Measurements from ENCODE around the gene SSR1. TPM values are rescaled to one million over a fixed set of nuclear protein-coding genes. Genes with fewer than 3 reads are reported as not detected.

The SSR1 gene
- total RNA-seq, 4 donors from 2014 or later: 34.2 to 61.4 (median 46.0) TPM

DNA sequence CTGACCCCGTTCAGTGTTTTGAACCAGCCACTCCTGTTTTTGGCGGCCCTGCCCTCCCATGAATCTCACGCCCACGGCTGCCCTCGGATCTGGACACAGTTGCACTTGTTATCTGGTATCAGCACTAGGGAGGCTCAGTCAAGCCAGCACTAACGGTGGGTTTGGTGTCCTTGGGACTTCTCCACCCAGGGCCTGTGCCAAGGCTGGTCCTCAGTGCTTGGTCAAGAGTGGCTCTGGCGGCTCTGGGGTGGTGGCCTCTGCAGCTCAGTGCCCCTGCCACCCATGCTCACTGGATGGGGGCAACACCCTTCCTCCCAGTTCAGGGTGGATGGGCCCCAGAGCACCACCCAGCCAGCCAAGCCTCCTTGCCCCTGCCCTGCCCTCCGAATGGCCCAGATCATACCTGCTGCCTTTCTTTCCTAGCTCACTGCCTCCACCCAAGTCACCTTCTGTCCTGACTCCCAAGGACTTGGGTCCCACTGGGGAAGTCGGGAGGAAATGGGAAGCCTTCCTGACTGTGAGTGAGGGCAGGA lies 54.7 kb downstream of the SSR1 start:
- no peak for ATAC-seq
- TF ChIP-seq EP300 (IDR thresholded peaks at IDR 0.05) (no peak), POLR2AphosphoS5 (IDR thresholded peaks at IDR 0.05) (no peak), POLR2A (IDR thresholded peaks at IDR 0.05) (no peak)
- TF ChIP-seq, protein P1, sequence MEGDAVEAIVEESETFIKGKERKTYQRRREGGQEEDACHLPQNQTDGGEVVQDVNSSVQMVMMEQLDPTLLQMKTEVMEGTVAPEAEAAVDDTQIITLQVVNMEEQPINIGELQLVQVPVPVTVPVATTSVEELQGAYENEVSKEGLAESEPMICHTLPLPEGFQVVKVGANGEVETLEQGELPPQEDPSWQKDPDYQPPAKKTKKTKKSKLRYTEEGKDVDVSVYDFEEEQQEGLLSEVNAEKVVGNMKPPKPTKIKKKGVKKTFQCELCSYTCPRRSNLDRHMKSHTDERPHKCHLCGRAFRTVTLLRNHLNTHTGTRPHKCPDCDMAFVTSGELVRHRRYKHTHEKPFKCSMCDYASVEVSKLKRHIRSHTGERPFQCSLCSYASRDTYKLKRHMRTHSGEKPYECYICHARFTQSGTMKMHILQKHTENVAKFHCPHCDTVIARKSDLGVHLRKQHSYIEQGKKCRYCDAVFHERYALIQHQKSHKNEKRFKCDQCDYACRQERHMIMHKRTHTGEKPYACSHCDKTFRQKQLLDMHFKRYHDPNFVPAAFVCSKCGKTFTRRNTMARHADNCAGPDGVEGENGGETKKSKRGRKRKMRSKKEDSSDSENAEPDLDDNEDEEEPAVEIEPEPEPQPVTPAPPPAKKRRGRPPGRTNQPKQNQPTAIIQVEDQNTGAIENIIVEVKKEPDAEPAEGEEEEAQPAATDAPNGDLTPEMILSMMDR (IDR thresholded peaks at IDR 0.05): no peak

GRCh38 chr6:7257521-7258230 lies 55.3 kb downstream of the SSR1 start:
- no peak for ATAC-seq
- peaks cover 0 to 18% (median 6%) of the 10 kb centered on the region in 3 donors for H3K4me1 ChIP-seq
- no peak overlapping the region for H3K4me3 ChIP-seq
- H3K27ac ChIP-seq: no peak overlapping the region
- H3K9me3 ChIP-seq: peaks cover 0 to 11% (median 0%) of the 10 kb centered on the region in 3 donors
- peaks cover 0 to under 1% of the 10 kb centered on the region in 2 donors for H3K36me3 ChIP-seq
- H3K27me3 ChIP-seq: no peaks in the 10 kb centered on the region
- TF ChIP-seq, protein P1 (IDR thresholded peaks at IDR 0.05): no peak
- TF ChIP-seq POLR2AphosphoS5 (IDR thresholded peaks at IDR 0.05) (no peak), POLR2A (IDR thresholded peaks at IDR 0.05) (no peak), EP300 (IDR thresholded peaks at IDR 0.05) (no peak)
- WGBS, 2 donors (ENCODE audit: low coverage in 1 of 2): 96% methylated on average over 8 to 12 of the region's 18 CpGs

More for the DNA sequence above, 54.7 kb downstream of the SSR1 start:
- Histone ChIP-seq H3K4me1 (peaks cover 0 to 18% (median 6%) of the 10 kb centered on the region in 3 donors), H3K27me3 (no peaks in the 10 kb centered on the region), H3K9me3 (peaks cover 0 to 11% (median 0%) of the 10 kb centered on the region in 3 donors), H3K36me3 (no peaks in the 10 kb centered on the region), H3K4me3 (no peak overlapping the region), H3K27ac (no peak overlapping the region)
- 70 to 100% methylated on average over 1 to 2 of the region's 9 CpGs for WGBS, 2 donors (ENCODE audit: low coverage in 1 of 2)

- TF ChIP-seq POLR2A (IDR thresholded peaks at IDR 0.05) (no peak), EP300 (IDR thresholded peaks at IDR 0.05) (no peak), POLR2AphosphoS5 (IDR thresholded peaks at IDR 0.05) (no peak)
- TF ChIP-seq, protein P1 (IDR thresholded peaks at IDR 0.05): no peak
- peaks cover 0 to 14% (median 6%) of the 10 kb centered on the region in 3 donors for H3K4me1 ChIP-seq
- H3K36me3 ChIP-seq: peaks cover 0 to 9% of the 10 kb centered on the region in 2 donors
- peaks cover 0 to 11% (median 0%) of the 10 kb centered on the region in 3 donors for H3K9me3 ChIP-seq
- H3K4me3 ChIP-seq: no peak overlapping the region
- no peaks in the 10 kb centered on the region for H3K27me3 ChIP-seq
- no peak for ATAC-seq
- WGBS, 2 donors (ENCODE audit: low coverage in 1 of 2): 96% methylated on average over 3 of the region's 4 CpGs; no CpG with 5 or more reads in 1 of the 2 donors
- no peak overlapping the region for H3K27ac ChIP-seq
Observed at GRCh38 chr6:7256785-7257184, 56.2 kb downstream of the SSR1 start.

DNA sequence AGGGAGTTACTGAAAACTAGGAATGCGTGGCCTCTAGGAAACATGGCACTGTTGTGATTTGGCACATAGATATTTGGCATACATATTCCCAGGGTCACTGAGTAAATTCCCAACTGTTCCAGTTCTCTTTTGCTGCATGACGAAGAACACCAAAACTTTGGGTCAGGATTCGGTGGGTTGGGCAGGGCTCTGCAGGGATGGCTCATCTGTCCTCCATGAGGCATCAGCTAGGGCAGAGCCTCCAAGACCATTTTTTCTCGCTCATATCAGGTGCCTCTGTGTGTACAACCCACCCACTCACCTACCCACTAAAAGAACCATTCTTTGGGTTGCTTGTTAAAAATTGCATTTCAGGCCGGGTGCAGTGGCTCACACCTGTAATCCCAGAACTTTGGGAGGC lies 57.1 kb downstream of the SSR1 start:
- peak overlapping the region in 1 of 4 donors; percentile 35 for H3K27ac ChIP-seq
- no peak overlapping the region for H3K4me3 ChIP-seq
- H3K4me1 ChIP-seq: peaks cover 0 to 8% (median 6%) of the 10 kb centered on the region in 3 donors
- H3K36me3 ChIP-seq: peaks cover 0 to 16% of the 10 kb centered on the region in 2 donors
- no peak for ATAC-seq
- no peaks in the 10 kb centered on the region for H3K27me3 ChIP-seq
- peaks cover 0 to 11% (median 0%) of the 10 kb centered on the region in 3 donors for H3K9me3 ChIP-seq
- no peak for TF ChIP-seq POLR2AphosphoS5 (IDR thresholded peaks at IDR 0.05)
- TF ChIP-seq EP300 (IDR thresholded peaks at IDR 0.05): no peak
- TF ChIP-seq, protein P1 (IDR thresholded peaks at IDR 0.05): no peak
- TF ChIP-seq POLR2A (IDR thresholded peaks at IDR 0.05): no peak
- 94 to 100% methylated on average over 1 to 4 of the region's 5 CpGs for WGBS, 2 donors (ENCODE audit: low coverage in 1 of 2)
